Subcutaneous adipose tissue (tissue), 4 donors: Measurements from ENCODE around the gene PCSK9. TPM values are rescaled to one million over a fixed set of nuclear protein-coding genes. Genes with fewer than 3 reads are reported as not detected.

Experiments
- CTCF ChIP-seq: fragments of 450-650 bp; IDR thresholded peaks from one replicate; pipeline ENCODE4 v1.5.1; 2016; ENCODE audit warnings: low read depth, mild to moderate bottlenecking, control low read depth, antibody characterized with exemption, moderate library complexity
- total RNA-seq, 4 donors: library from RNA; depleted of rRNA; stranded (reverse); fragments of >200 nt; gene quantifications; one replicate each; pipeline ENCODE4 v1.1.0, GENCODE V29; 2016

PCSK9 gene
- total RNA-seq, 4 donors from 2014 or later = not detected

- TF ChIP-seq CTCF = no peak
Measured at GRCh38 chr1:54995013-54995760, 44.2 kb upstream of the PCSK9 start.

GRCh38 chr1:54995835-54996234 lies 43.5 kb upstream of the PCSK9 start:
- TF ChIP-seq CTCF = no peak

- TF ChIP-seq CTCF = no peak
Measured at GRCh38 chr1:54996359-54996868, 42.9 kb upstream of the PCSK9 start.

- no peak for TF ChIP-seq CTCF
Measured at GRCh38 chr1:54996869-54997710, 42.3 kb upstream of the PCSK9 start.

GRCh38 chr1:54997711-54997986 lies 41.7 kb upstream of the PCSK9 start:
- no peak for TF ChIP-seq CTCF

- no peak for TF ChIP-seq CTCF
Measured at GRCh38 chr1:54998100-54998499, 41.2 kb upstream of the PCSK9 start.

- no peak for TF ChIP-seq CTCF
Measured at GRCh38 chr1:54998677-54999076, 40.7 kb upstream of the PCSK9 start, which contains the start of gene BSND. TSS of gene BSND (plus strand) at chr1:54998933. CDS start at chr1:54999187, 254 bp downstream.
